ENCODE measurements around the gene SYNE1.
A peak's percentile ranks its signal among the peaks of the same experiment; 100 is the strongest.

Gene SYNE1

GRCh38 chr6:152135755-152136448 lies 501.3 kb downstream of the SYNE1 start:
- DNase-seq (ENCODE audit: low spot score) = no peak

- no peak for DNase-seq (ENCODE audit: low spot score)
Measured at GRCh38 chr6:152130441-152130840, 506.7 kb downstream of the SYNE1 start.

- peak; percentile 59 for DNase-seq (ENCODE audit: low spot score)
Measured at GRCh38 chr6:152129691-152130151, 507.4 kb downstream of the SYNE1 start.

- no peak for DNase-seq (ENCODE audit: low spot score)
Measured at GRCh38 chr6:152127432-152128165, 509.6 kb downstream of the SYNE1 start.

- peak; percentile 64 for DNase-seq (ENCODE audit: low spot score)
Measured at GRCh38 chr6:152124429-152125074, 512.6 kb downstream of the SYNE1 start.

- DNase-seq (ENCODE audit: low spot score) = no peak
Measured at GRCh38 chr6:152123076-152123475, 514.1 kb downstream of the SYNE1 start.

- DNase-seq (ENCODE audit: low spot score) = no peak
Measured at GRCh38 chr6:152122434-152122833, 514.7 kb downstream of the SYNE1 start.

- DNase-seq (ENCODE audit: low spot score) = no peak
Measured at GRCh38 chr6:152121910-152122309, 515.3 kb downstream of the SYNE1 start.

GRCh38 chr6:152119831-152120230 lies 517.3 kb downstream of the SYNE1 start:
- no peak for DNase-seq (ENCODE audit: low spot score)

GRCh38 chr6:152118678-152119077 lies 518.5 kb downstream of the SYNE1 start:
- DNase-seq (ENCODE audit: low spot score) = no peak

GRCh38 chr6:152118224-152118623 lies 518.9 kb downstream of the SYNE1 start:
- no peak for DNase-seq (ENCODE audit: low spot score)

- no peak for DNase-seq (ENCODE audit: low spot score)
Measured at GRCh38 chr6:152117156-152118133, 519.7 kb downstream of the SYNE1 start.

- no peak for DNase-seq (ENCODE audit: low spot score)
Measured at GRCh38 chr6:152112491-152113261, 524.5 kb downstream of the SYNE1 start.

GRCh38 chr6:152110886-152111820 lies 526.0 kb downstream of the SYNE1 start:
- DNase-seq (ENCODE audit: low spot score) = no peak

GRCh38 chr6:152107973-152108372 lies 529.2 kb downstream of the SYNE1 start:
- DNase-seq (ENCODE audit: low spot score) = no peak

GRCh38 chr6:152100183-152100618 lies 537.0 kb downstream of the SYNE1 start:
- peak; percentile 46 for DNase-seq (ENCODE audit: low spot score)

- no peak for DNase-seq (ENCODE audit: low spot score)
Measured at GRCh38 chr6:152099446-152100182, 537.5 kb downstream of the SYNE1 start.

- no peak for DNase-seq (ENCODE audit: low spot score)
Measured at GRCh38 chr6:152098683-152099082, 538.5 kb downstream of the SYNE1 start.

GRCh38 chr6:152096863-152097496 lies 540.2 kb downstream of the SYNE1 start:
- peak; percentile 69 for DNase-seq (ENCODE audit: low spot score)
